ENCODE results near the gene DIAPH1.

GRCh38 chr5:141663506-141663905 is 44.7 kb upstream of the DIAPH1 start:
- TF ChIP-seq POLR2A (IDR thresholded peaks at IDR 0.05; ENCODE audit: low read length) = no peak
- no peak for TF ChIP-seq GATA1 (IDR thresholded peaks at IDR 0.05; ENCODE audit: low read depth, low read length)

Data from erythroblast (primary cell).